HG02973 (cell line): Measurements from ENCODE around the gene PTPDC1.
"Not testable (repeated sequence)": the region's sequence is repeated elsewhere in the genome, so short reads cannot be mapped to it uniquely, and the experiment has no call there.

Experiments
- ATAC-seq: cut with Tn5 transposase; IDR thresholded peaks from one replicate; pipeline ENCODE4 v1.9.1; 2021; ENCODE audit warnings: moderate library complexity; ENCODE audit not compliant: unreplicated experiment

PTPDC1 gene

GRCh38 chr9:94086486-94087345, 2.5 kb downstream of the PTPDC1 start:
- ATAC-seq, result no peak

DNA sequence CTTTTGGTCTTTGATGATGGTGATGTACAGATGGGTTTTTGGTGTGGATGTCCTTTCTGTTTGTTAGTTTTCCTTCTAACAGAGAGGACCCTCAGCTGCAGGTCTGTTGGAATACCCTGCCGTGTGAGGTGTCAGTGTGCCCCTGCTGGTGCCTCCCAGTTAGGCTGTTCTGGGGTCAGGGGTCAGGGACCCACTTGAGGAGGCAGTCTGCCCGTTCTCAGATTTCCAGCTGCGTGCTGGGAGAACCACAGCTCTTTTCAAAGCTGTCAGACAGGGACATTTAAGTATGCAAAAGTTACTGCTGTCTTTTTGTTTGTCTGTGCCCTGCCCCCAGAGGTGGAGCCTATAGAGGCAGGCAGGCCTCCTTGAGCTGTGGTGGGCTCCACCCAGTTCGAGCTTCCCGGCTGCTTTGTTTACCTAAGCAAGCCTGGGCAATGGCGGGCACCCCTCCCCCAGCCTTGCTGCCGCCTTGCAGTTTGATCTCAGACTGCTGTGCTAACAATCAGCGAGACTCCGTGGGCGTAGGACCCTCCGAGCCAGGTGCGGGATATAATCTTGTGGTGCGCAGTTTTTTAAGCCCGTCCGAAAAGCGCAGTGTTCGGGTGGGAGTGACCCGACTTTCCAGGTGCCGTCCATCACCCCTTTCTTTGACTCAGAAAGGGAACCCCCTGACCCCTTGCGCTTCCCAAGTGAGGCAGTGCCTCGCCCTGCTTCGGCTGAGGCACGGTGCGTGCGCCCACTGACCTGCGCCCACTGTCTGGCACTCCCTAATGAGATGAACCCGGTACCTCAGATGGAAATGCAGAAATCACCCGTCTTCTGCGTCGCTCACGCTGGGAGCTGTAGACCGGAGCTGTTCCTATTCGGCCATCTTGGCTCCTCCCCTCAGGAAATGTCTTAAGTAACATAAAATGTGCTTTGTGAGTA, 10.2 kb downstream of the PTPDC1 start:
- ATAC-seq, result not testable (repeated sequence)

DNA sequence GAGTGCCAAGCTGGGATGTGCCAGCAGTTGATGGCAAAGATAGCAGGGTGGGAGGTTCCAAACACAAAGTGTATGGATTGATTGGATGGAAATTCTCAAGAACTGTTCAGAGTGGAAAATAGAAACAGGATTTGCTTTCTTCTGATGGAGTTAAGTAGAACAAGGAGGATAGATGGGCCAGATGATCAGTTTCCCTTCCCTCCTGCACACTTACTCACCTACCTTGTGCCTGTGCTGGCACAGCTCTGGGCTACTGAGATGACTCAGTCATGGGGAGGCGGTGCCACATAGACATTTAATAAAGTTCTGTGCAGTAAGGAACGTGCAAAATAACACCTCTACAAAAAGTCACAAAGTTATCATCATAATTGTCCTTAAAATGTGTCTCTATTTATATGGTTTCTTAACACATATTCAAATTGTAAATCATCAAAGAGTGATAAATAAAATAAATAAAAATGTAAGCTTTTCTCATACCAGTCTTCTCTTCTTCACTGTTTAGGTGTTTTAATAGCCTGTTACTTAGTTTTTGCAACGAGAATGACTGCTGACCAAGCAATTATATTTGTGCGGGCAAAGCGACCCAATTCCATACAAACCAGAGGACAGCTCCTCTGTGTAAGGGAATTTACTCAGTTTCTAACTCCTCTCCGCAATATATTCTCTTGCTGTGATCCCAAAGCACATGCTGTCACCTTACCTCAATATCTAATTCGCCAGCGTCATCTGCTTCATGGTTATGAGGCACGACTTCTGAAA, 12.7 kb downstream of the PTPDC1 start:
- no peak for ATAC-seq

GRCh38 chr9:94097788-94098414, 13.6 kb downstream of the PTPDC1 start:
- no peak for ATAC-seq

GRCh38 chr9:94100152-94100879, 16.1 kb downstream of the PTPDC1 start:
- ATAC-seq, result no peak

DNA sequence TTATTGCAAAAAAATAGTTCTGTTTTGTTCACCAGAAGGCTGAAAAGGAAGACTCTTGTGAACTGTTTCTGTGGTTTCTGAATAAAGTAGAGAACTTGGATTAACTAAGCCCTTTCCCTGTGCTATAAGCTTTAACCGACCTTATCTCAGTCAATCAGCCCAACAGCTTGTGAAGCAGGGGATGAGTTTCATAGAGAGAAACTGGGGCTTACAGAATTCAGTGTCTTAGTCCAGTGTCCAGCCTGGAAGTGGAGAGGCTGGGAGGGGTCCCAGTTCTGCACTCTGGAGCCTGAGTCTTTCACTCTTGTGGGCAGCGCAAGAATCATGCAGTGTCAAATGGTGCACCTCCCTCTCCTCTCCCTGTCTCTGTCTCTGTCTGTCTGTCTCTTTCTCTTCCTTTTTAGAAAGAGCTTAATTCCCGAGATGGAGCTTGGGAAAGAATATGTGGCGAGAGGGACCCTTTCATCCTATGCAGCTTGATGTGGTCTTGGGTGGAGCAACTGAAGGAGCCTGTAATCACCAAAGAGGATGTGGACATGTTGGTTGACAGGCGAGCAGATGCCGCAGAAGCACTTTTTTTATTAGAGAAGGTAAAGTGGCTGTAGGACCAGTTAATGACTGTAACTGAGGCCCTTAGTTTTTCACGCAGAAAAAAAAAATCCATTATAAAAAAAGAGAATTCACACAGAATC, 17.0 kb downstream of the PTPDC1 start:
- no peak for ATAC-seq

GRCh38 chr9:94108584-94108983, 24.3 kb downstream of the PTPDC1 start:
- ATAC-seq, result no peak

GRCh38 chr9:94110821-94111252, 26.6 kb downstream of the PTPDC1 start:
- ATAC-seq, result no peak

DNA sequence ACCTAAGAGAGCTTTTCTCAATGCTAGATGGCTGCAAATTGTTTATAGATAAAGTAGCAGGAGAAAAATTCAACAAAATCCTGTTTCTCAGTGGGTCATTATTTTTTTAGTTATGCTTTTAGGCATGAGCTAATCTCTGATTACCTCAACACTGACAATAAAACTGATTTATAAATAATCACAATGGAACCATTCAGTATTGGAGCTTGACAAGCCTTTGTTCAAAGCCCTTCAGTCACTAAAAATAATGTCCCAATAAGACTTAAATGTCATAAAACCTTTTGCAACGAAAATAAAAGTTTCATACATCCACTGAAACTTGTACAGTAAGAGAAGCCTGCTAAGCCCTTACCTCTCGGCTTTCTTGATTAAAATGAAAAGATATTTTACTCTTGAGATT, 27.2 kb downstream of the PTPDC1 start:
- no peak for ATAC-seq

DNA sequence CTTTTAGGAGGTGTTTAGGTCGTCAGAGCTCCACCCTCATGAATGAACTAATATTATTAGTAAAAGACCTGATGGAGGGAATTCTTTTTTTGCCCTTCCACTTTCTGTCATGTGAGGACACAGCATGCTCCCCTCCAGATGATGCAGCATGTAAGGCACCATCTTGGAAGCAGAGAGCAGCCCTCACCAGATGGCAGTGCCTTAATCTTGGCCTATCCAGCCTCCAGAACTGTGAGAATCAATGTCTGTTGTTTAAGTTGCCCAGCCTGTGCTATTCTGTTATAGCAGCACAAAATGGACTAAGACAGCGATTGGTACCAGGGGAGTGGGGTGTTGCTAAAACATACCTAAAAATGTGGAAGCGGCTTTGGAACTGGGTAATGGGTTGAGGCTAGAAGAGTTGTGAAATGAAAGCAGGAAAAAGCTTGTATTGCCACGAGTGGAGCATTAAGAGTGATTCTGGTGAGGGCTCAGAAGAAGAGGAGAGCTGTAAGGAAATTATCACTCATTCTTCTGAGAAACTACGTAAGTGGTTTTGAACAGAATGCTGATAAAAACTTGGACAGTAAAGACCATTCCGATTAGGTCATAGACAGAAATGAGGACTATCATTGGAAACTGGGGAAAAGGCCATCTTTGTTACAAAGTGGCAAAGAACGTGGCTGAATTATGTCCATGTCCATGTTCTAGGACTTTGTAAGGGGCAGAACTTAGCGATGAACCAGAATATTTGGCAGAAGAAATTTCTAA, 28.6 kb downstream of the PTPDC1 start:
- ATAC-seq, result no peak

- not testable (repeated sequence) for ATAC-seq
These were observed 35.8 kb downstream of the PTPDC1 start for GRCh38 chr9:94120088-94120487.

GRCh38 chr9:94120854-94121376, 36.7 kb downstream of the PTPDC1 start:
- no peak for ATAC-seq

- ATAC-seq, result no peak
These were observed 42.6 kb downstream of the PTPDC1 start for GRCh38 chr9:94126844-94127243.

GRCh38 chr9:94127806-94128205, 43.5 kb downstream of the PTPDC1 start:
- ATAC-seq, result no peak

DNA sequence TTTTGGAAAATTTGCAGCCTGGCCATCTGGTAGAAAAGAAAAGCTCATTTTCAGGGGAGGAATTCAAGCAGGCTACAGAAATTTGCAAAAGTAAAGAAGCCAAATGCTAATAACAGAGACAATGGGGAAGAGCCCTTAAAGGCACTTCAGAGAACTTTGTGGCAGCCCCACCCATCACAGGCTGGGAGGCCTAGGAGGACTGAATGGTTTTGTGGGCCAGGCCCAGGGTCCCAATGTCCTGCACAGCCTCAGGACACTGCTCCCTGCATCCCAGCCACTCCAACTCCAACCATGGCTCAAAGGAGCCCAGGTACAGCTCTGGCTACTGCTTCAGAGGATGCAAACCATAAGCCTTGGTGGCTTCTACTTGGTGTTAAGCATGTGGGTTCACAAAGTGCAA, 44.3 kb downstream of the PTPDC1 start:
- no peak for ATAC-seq

DNA sequence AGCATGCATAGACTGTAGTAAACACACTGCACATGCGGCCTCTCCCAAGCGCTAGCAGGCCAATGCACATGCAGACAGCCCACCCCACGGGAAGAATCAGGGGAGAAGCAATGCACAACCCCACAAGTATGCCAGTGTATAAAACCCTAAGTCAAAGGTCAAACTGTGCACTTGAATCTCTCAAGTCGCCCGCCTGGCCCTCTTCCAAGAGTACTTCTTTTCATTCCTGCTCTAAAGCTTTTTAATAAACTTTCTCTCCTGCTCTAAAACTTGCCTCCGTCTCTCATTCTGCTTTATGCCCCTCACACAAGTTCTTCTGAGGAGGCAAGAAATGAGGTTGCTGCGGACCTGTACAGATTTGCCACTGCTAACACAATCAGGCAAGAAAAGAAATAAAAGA, 50.4 kb downstream of the PTPDC1 start:
- no peak for ATAC-seq

DNA sequence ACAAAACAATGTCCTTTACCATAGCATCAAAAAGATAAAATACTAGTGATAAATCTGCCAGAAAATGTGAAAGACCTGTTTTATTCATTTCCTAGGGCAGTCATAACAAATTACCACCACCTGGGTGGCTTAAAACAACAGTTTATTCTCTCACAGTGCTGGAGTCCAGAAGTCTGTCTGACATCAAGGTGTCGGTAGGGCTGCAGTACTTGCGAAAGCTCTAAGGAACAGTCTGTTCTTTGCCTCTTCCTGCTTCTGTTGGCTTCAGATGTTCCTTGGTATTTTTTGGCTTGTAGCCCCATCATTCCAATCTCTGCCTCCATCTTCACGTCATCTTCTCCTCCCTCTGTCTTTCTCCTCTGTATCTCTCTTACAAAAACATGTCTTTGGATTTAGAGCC, 51.0 kb downstream of the PTPDC1 start:
- ATAC-seq, result no peak

GRCh38 chr9:94139672-94140417, 55.6 kb downstream of the PTPDC1 start:
- ATAC-seq, result no peak
